IMR-90 (cell line): ENCODE results near the gene ZDHHC3. TPM values are rescaled to one million over a fixed set of nuclear protein-coding genes. Genes with fewer than 3 reads are reported as not detected.

Experiments used
- ATAC-seq: fragments of 200-7000 bp; cut with Tn5 transposase; 2 replicates; pipeline ENCODE4 v1.9.1; 2020; ENCODE audit warnings: low read depth, mild to moderate bottlenecking, moderate library complexity
- BruUV-seq: library from RNA; stranded (reverse); fragments of 400-500 nt; replicated peaks from 2 replicates; lab custom pipeline; 2021; lab: Mats Ljungman, UMichigan
- CTCF ChIA-PET: fragments of 300-600 bp; formaldehyde crosslinking; extraction: SDS; loops from one replicate; lab custom pipeline; 2021; ENCODE audit warnings: antibody characterized with exemption; lab: Yijun Ruan, JAX
- POLR2A ChIA-PET: fragments of 300-600 bp; sonication (Branson Sonifier 250); formaldehyde crosslinking; loops from one replicate; lab custom pipeline; 2022; ENCODE audit warnings: antibody characterized with exemption; ENCODE audit not compliant: unreplicated experiment; lab: Charles Lee
- DNase-seq: peaks from one replicate; pipeline ENCODE4 v3.0.0; 2013
- H2AFZ ChIP-seq: replicated peaks from 2 replicates; pipeline ENCODE3; 2013; ENCODE audit warnings: low read length, mild to moderate bottlenecking; ENCODE audit not compliant: poor library complexity
- H2AK5ac ChIP-seq: 2 replicates; pipeline ENCODE4 v1.6.1; 2013; ENCODE audit warnings: low read depth, low read length, inconsistent platforms
- H2AK9ac ChIP-seq: replicated peaks from 2 replicates; pipeline ENCODE3; 2013; ENCODE audit warnings: mild to moderate bottlenecking, low read depth, low read length, moderate library complexity; ENCODE audit not compliant: poor library complexity
- H2BK120ac ChIP-seq: 2 replicates; pipeline ENCODE4 v1.6.1; 2013; ENCODE audit warnings: low read depth, low read length, inconsistent platforms
- H2BK15ac ChIP-seq: 3 replicates; pipeline ENCODE4 v1.6.1; 2013; ENCODE audit warnings: low read depth, low read length, inconsistent platforms
- H2BK20ac ChIP-seq: 2 replicates; pipeline ENCODE4 v1.6.1; 2013; ENCODE audit warnings: low read depth, mild to moderate bottlenecking, inconsistent platforms, low read length, moderate library complexity
- H2BK5ac ChIP-seq: 2 replicates; pipeline ENCODE4 v1.6.1; 2013; ENCODE audit warnings: mild to moderate bottlenecking, low read depth, low read length, inconsistent platforms; ENCODE audit not compliant: poor library complexity, severe bottlenecking
- H3K14ac ChIP-seq: replicated peaks from 2 replicates; pipeline ENCODE4 v1.6.1; 2013; ENCODE audit warnings: low read depth, low read length, inconsistent platforms
- H3K18ac ChIP-seq: 2 replicates; pipeline ENCODE4 v1.6.1; 2013; ENCODE audit warnings: low read depth, low read length, control low read depth
- H3K23ac ChIP-seq: 2 replicates; pipeline ENCODE4 v1.6.1; 2013; ENCODE audit warnings: low read depth, low read length, inconsistent platforms
- H3K27ac ChIP-seq: 2 replicates; pipeline ENCODE4 v1.5.1; 2013; ENCODE audit warnings: mild to moderate bottlenecking, control low read depth, low read length; ENCODE audit not compliant: insufficient read depth
- H3K27me3 ChIP-seq: 2 replicates; pipeline ENCODE4 v1.6.1; 2013; ENCODE audit warnings: low read length; ENCODE audit not compliant: control insufficient read depth, insufficient read depth
- H3K36me3 ChIP-seq: 2 replicates; pipeline ENCODE4 v1.6.1; 2013; ENCODE audit warnings: low read length, mixed read lengths; ENCODE audit not compliant: control insufficient read depth, insufficient read depth
- H3K4ac ChIP-seq: 2 replicates; pipeline ENCODE4 v1.6.1; 2013; ENCODE audit warnings: low read depth, low read length, inconsistent platforms
- H3K4me1 ChIP-seq: 2 replicates; pipeline ENCODE4 v1.6.1; 2013; ENCODE audit warnings: low read length, mixed read lengths; ENCODE audit not compliant: control insufficient read depth, insufficient read depth
- H3K4me2 ChIP-seq: 2 replicates; pipeline ENCODE4 v1.6.1; 2013; ENCODE audit warnings: low read depth, mild to moderate bottlenecking, control low read depth, low read length, moderate library complexity
- H3K4me3 ChIP-seq: 2 replicates; pipeline ENCODE4 v1.5.1; 2013; ENCODE audit warnings: low read depth, mild to moderate bottlenecking, control low read depth, low read length, moderate library complexity; ENCODE audit not compliant: insufficient read depth
- H3K56ac ChIP-seq: 2 replicates; pipeline ENCODE4 v1.6.1; 2013; ENCODE audit warnings: low read length, inconsistent platforms; ENCODE audit not compliant: insufficient read depth; ENCODE audit errors: extremely low read depth
- H3K79me1 ChIP-seq, 2 experiments: 2 replicates each; pipeline ENCODE4 v1.6.1; 2013; ENCODE audit warnings: low read length in 2 of 2, inconsistent platforms in 1 of 2, low read depth in 1 of 2
- H3K9ac ChIP-seq: 2 replicates; pipeline ENCODE4 v1.6.1; 2013; ENCODE audit warnings: low read depth, low read length, control low read depth
- H3K9me1 ChIP-seq: 2 replicates; pipeline ENCODE4 v1.6.1; 2013; ENCODE audit warnings: low read length, inconsistent platforms; ENCODE audit not compliant: insufficient read depth
- H3K9me3 ChIP-seq: 2 replicates; pipeline ENCODE4 v1.6.1; 2013; ENCODE audit warnings: low read length; ENCODE audit not compliant: control insufficient read depth, insufficient read depth
- H4K20me1 ChIP-seq: 2 replicates; pipeline ENCODE4 v1.6.1; 2013; ENCODE audit warnings: low read length, inconsistent platforms; ENCODE audit not compliant: insufficient read depth
- H4K5ac ChIP-seq: 2 replicates; pipeline ENCODE4 v1.6.1; 2013; ENCODE audit warnings: mild to moderate bottlenecking, low read depth, low read length, control low read depth
- H4K8ac ChIP-seq, 2 experiments: 2 replicates each; pipeline ENCODE4 v1.6.1; 2013; ENCODE audit warnings: low read depth in 2 of 2, low read length in 2 of 2, control low read depth in 1 of 2, inconsistent platforms in 1 of 2
- H4K91ac ChIP-seq: 2 replicates; pipeline ENCODE4 v1.6.1; 2013; ENCODE audit warnings: low read depth, low read length, inconsistent platforms; ENCODE audit not compliant: insufficient read depth
- CEBPB ChIP-seq: IDR thresholded peaks from 2 replicates; pipeline ENCODE4 v1.6.1; 2012; ENCODE audit warnings: low read depth, low read length, improper control_type of control experiment
- CHD1 ChIP-seq: IDR thresholded peaks from 2 replicates; pipeline ENCODE4 v1.6.1; 2012; ENCODE audit warnings: low read depth, low read length, improper control_type of control experiment
- CTCF ChIP-seq: conservative IDR thresholded peaks from 2 replicates; pipeline ENCODE4 v1.5.1; 2012; ENCODE audit warnings: mild to moderate bottlenecking, low read depth, low read length, improper control_type of control experiment
- FOS ChIP-seq: fragments of 150-350 bp; IDR thresholded peaks from 2 replicates; pipeline ENCODE4 v1.6.1; 2016; ENCODE audit warnings: low read depth, low read length
- MAFK ChIP-seq: IDR thresholded peaks from 2 replicates; pipeline ENCODE4 v1.6.1; 2012; ENCODE audit warnings: low read depth, low read length, improper control_type of control experiment
- MXI1 ChIP-seq: IDR thresholded peaks from 2 replicates; pipeline ENCODE4 v1.6.1; 2012; ENCODE audit warnings: low read depth, mild to moderate bottlenecking, low read length, moderate library complexity, borderline replicate concordance
- RAD21 ChIP-seq: IDR thresholded peaks from 2 replicates; pipeline ENCODE4 v1.6.1; 2012; ENCODE audit warnings: low read length, improper control_type of control experiment
- RFX5 ChIP-seq: IDR thresholded peaks from 2 replicates; pipeline ENCODE4 v1.8.0; 2012; ENCODE audit warnings: low read depth, mild to moderate bottlenecking, low read length, moderate library complexity
- SMC3 ChIP-seq: fragments of 150-350 bp; IDR thresholded peaks from 2 replicates; pipeline ENCODE4 v1.6.1; 2016; ENCODE audit warnings: low read depth, mild to moderate bottlenecking, antibody characterized with exemption, low read length, moderate library complexity
- USF2 ChIP-seq: fragments of 150-350 bp; IDR thresholded peaks from 2 replicates; pipeline ENCODE4 v1.6.1; 2017; ENCODE audit warnings: mild to moderate bottlenecking, antibody characterized with exemption, low read length, low read depth
- WGBS, 2 experiments: methylation state at CpG; one replicate each; pipeline versions ENCODE4 v1.1.5 to v1.1.7; 2013; ENCODE audit warnings: missing lambda C conversion rate in 2 of 2; ENCODE audit not compliant: insufficient read length in 1 of 2; ENCODE audit errors: extremely low coverage in 2 of 2; 5-methylcytosine and 5-hydroxymethylcytosine counted together
- dilution Hi-C: fragments of 300-500 bp; cut with HindIII; formaldehyde crosslinking; loops from one replicate; pipeline ENCODE4 v1.14.3; 2018; ENCODE audit warnings: low sequenced_read_pairs; ENCODE audit not compliant: unreplicated experiment
- in situ Hi-C: fragments of 300-500 bp; cut with MboI; formaldehyde crosslinking; loops from 3 replicates; pipeline ENCODE4 v1.14.3; 2019; ENCODE audit warnings: low sequenced_read_pairs, inconsistent platforms, mixed read lengths
- intact Hi-C: fragments of 100-400 bp; cut with micrococcal nuclease; formaldehyde crosslinking; loops from 2 replicates; pipeline ENCODE4 v1.10.0; 2022
- polyA plus RNA-seq, 3 experiments: library from polyadenylated mRNA; depleted of rRNA; stranded (reverse); fragments of >200 nt; gene quantifications; 2 replicates each; pipeline ENCODE4 v1.2.3, GENCODE V29; 2012; ENCODE audit warnings: low replicate concordance in 1 of 3
- total RNA-seq: library from RNA; depleted of rRNA; stranded (reverse); fragments of >200 nt; gene quantifications from 2 replicates; pipeline ENCODE4 v1.2.3, GENCODE V29; 2012

ZDHHC3 gene
- total and polyA plus RNA-seq, 2 of the 4 experiments (the other 2 are of a cell fraction): 57.7 to 59.6 TPM

- Histone ChIP-seq H4K91ac (no peak overlapping the region), H3K79me1 (peaks cover 0 to 5% of the 10 kb centered on the region in 2 experiments; a peak in 3 of 4 replicates), H4K5ac (no peak overlapping the region), H3K9me1 (peaks cover 16% of the 10 kb centered on the region; the same call in 1 of the 2 replicates), H3K14ac (no peak overlapping the region), H2AK5ac (no peak overlapping the region), H4K20me1 (no peaks in the 10 kb centered on the region), H3K4me3 (no peak overlapping the region), H3K27ac (no peak overlapping the region), H2BK5ac (no peak overlapping the region), H3K36me3 (peaks cover 61% of the 10 kb centered on the region), H3K27me3 (no peaks in the 10 kb centered on the region), H3K4me1 (no peaks in the 10 kb centered on the region), H2BK15ac (no peak overlapping the region), H3K18ac (no peak overlapping the region), H3K4ac (no peak overlapping the region), H3K4me2 (no peak overlapping the region), H3K56ac (no peak overlapping the region), H2BK20ac (no peak overlapping the region), H3K9ac (no peak overlapping the region), H3K9me3 (no peaks in the 10 kb centered on the region), H3K23ac (no peak overlapping the region), H2AK9ac (no peak overlapping the region), H2AFZ (no peak overlapping the region), H4K8ac (no peak overlapping the region), H2BK120ac (no peak overlapping the region)
- ATAC-seq (no peak), DNase-seq (no peak)
- dilution Hi-C loops: no loop called here
- intact Hi-C loops: no loop called here
- ChIA-PET POLR2A (no interaction called here), CTCF (no interaction called here)
- in situ Hi-C loops: no loop called here
- WGBS, 2 experiments: 97% methylated on average over 3 of the region's 5 CpGs; no CpG with 5 or more reads in 1 of the 2 experiments
- no peak for TF ChIP-seq FOS
- no peak for TF ChIP-seq MAFK
- no peak for TF ChIP-seq CTCF
- TF ChIP-seq CEBPB: no peak
- no peak for TF ChIP-seq RAD21
- TF ChIP-seq CHD1: no peak
- TF ChIP-seq USF2: no peak
- no peak for TF ChIP-seq MXI1
- no peak for TF ChIP-seq RFX5
- TF ChIP-seq SMC3: no peak
- no TSS peak for BruUV-seq
Observed at GRCh38 chr3:44929782-44930181, 46.2 kb downstream of the ZDHHC3 start.
